Measurements from ENCODE around the gene CELF2. TPM values are rescaled to one million over a fixed set of nuclear protein-coding genes. Genes with fewer than 3 reads are reported as not detected.

CELF2 gene
- total RNA-seq, 1 donor from 2014 or later: 68.3 TPM

GRCh38 chr10:11018855-11019631 lies 1.4 kb downstream of the CELF2 start:
- peak; percentile 7 for ATAC-seq
- DNase-seq: no peak
- intact Hi-C loops (cut with micrococcal nuclease): no loop called here

GRCh38 chr10:11019724-11020547 lies 2.3 kb downstream of the CELF2 start:
- intact Hi-C loops (cut with micrococcal nuclease): no loop called here
- DNase-seq: no peak
- ATAC-seq: no peak

GRCh38 chr10:11020548-11020942 lies 2.9 kb downstream of the CELF2 start:
- ATAC-seq: no peak
- DNase-seq: no peak
- intact Hi-C loops (cut with micrococcal nuclease): no loop called here

GRCh38 chr10:11022213-11022612 lies 4.5 kb downstream of the CELF2 start:
- ATAC-seq: no peak
- intact Hi-C loops (cut with micrococcal nuclease): no loop called here
- no peak for DNase-seq

- ATAC-seq: no peak
- intact Hi-C loops (cut with micrococcal nuclease): no loop called here
- no peak for DNase-seq
Measured at GRCh38 chr10:11023009-11023953, 5.6 kb downstream of the CELF2 start.

- ATAC-seq (peak; percentile 56), DNase-seq (no peak)
- intact Hi-C loops (cut with micrococcal nuclease): no loop called here
Measured at GRCh38 chr10:11024596-11024995, 6.9 kb downstream of the CELF2 start.

GRCh38 chr10:11025978-11026377 lies 8.3 kb downstream of the CELF2 start:
- intact Hi-C loops (cut with micrococcal nuclease): no loop called here
- DNase-seq (no peak), ATAC-seq (no peak)

GRCh38 chr10:11026773-11027172 lies 9.1 kb downstream of the CELF2 start:
- intact Hi-C loops (cut with micrococcal nuclease): no loop called here
- no peak for DNase-seq
- ATAC-seq: peak; percentile 52

- intact Hi-C loops (cut with micrococcal nuclease): loop anchor here (10.0 kb wide), 1 partner anchor 230 kb away; no protein-coding TSS in a partner anchor
- DNase-seq (no peak), ATAC-seq (peak; percentile 24)
Measured at GRCh38 chr10:11034762-11035161, 17.1 kb downstream of the CELF2 start.

- DNase-seq (no peak), ATAC-seq (peak; percentile 81)
- intact Hi-C loops (cut with micrococcal nuclease): loop anchor here (10.0 kb wide), 1 partner anchor 229 kb away; no protein-coding TSS in a partner anchor
Measured at GRCh38 chr10:11035301-11035991, 17.8 kb downstream of the CELF2 start.

- ATAC-seq (peak; percentile 52), DNase-seq (no peak)
- intact Hi-C loops (cut with micrococcal nuclease): loop anchor here (10.0 kb wide), 1 partner anchor 228 kb away; no protein-coding TSS in a partner anchor
Measured at GRCh38 chr10:11036424-11037011, 18.8 kb downstream of the CELF2 start.

GRCh38 chr10:11037991-11038390 lies 20.3 kb downstream of the CELF2 start:
- intact Hi-C loops (cut with micrococcal nuclease): loop anchor here (10.0 kb wide), 1 partner anchor 227 kb away; no protein-coding TSS in a partner anchor
- DNase-seq (no peak), ATAC-seq (peak; percentile 11)

- DNase-seq: no peak
- no peak for ATAC-seq
- intact Hi-C loops (cut with micrococcal nuclease): no loop called here
Measured at GRCh38 chr10:11042357-11042756, 24.7 kb downstream of the CELF2 start.

- intact Hi-C loops (cut with micrococcal nuclease): no loop called here
- DNase-seq (no peak), ATAC-seq (no peak)
Measured at GRCh38 chr10:11043039-11043438, 25.4 kb downstream of the CELF2 start.

GRCh38 chr10:11043446-11044127 lies 25.9 kb downstream of the CELF2 start:
- DNase-seq (peak; percentile 43), ATAC-seq (no peak)
- intact Hi-C loops (cut with micrococcal nuclease): no loop called here

GRCh38 chr10:11045487-11045886 lies 27.8 kb downstream of the CELF2 start:
- intact Hi-C loops (cut with micrococcal nuclease): no loop called here
- no peak for ATAC-seq
- no peak for DNase-seq

- peak; percentile 79 for ATAC-seq
- intact Hi-C loops (cut with micrococcal nuclease): no loop called here
- peak; percentile 91 for DNase-seq
Measured at GRCh38 chr10:11045995-11046775, 28.5 kb downstream of the CELF2 start.
